NCI-H82 treated with DMSO at 0.1 percent for 48 hours (cell line): Measurements from ENCODE around the gene PCSK6.

Experiments used
- DNase-seq: peaks from one replicate; lab custom pipeline; 2025; ENCODE audit not compliant: unreplicated experiment; lab: John Stamatoyannopoulos, UW

The PCSK6 gene

GRCh38 chr15:101362359-101362758, 127.1 kb downstream of the PCSK6 start:
- no peak for DNase-seq

- DNase-seq, result no peak
These were observed 128.1 kb downstream of the PCSK6 start for GRCh38 chr15:101361418-101361817.

DNA sequence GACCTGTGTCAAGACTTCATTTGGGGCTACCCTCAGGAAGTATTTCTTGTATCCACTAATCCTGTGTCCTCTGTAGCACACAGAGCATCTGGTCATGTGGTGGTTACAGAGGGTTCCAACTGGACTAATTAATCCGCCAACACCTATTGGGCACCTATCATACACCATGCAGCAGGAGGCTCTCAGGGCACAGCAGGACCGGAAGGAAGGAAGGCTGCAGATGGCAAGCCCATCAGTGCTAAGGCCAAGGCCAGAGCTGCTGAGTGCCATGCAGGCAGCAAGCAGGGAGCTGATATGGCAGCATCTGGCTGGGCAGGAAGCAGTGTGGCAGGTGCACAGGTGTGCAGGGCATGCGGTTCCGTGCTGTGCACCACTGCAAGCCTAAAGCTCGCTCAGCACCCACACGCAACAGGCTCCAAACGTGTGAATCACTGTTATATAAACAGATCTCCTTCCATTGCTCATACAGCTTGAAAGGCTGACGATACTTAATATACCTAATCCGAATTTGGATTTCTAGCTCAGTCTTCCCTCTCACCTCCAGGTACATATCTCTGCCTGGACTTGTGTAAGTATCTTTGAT, 130.1 kb downstream of the PCSK6 start:
- no peak for DNase-seq

- DNase-seq, result no peak
These were observed 130.6 kb downstream of the PCSK6 start for GRCh38 chr15:101358895-101359294.

GRCh38 chr15:101357885-101358284, 131.6 kb downstream of the PCSK6 start:
- no peak for DNase-seq

GRCh38 chr15:101357333-101357732, 132.2 kb downstream of the PCSK6 start:
- no peak for DNase-seq

DNA sequence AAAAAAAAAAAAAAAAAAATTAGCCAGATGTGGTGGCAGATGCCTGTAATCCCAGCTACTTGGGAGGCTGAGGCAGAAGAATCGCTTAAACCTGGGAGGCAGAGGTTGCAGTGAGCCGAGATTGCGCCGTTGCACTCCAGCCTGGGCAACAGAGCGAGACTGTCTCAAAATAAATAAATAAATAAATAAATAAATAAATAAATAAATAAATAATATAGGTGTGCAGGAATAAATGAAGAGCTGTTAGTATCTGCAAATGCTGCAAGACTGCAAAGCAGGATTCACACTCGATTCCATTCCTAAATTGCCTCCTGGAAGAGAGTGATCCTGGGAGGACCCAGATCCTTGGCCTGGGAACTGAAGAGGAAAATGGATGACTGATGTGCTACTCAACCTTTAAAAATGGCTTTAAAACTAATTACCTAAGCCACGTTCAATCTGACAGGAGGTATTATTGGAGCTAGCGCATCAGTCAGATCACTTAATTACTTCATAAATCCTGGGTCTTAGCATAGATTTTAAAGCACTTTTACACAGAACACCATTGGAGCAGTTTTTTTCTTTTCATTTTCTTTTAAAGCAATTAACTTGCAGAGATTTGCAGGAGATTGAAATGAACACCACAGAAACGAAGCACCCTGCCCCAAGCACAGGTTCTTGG, 132.9 kb downstream of the PCSK6 start:
- peak; percentile 34 for DNase-seq

- no peak for DNase-seq
These were observed 133.6 kb downstream of the PCSK6 start for GRCh38 chr15:101355678-101356464.

DNA sequence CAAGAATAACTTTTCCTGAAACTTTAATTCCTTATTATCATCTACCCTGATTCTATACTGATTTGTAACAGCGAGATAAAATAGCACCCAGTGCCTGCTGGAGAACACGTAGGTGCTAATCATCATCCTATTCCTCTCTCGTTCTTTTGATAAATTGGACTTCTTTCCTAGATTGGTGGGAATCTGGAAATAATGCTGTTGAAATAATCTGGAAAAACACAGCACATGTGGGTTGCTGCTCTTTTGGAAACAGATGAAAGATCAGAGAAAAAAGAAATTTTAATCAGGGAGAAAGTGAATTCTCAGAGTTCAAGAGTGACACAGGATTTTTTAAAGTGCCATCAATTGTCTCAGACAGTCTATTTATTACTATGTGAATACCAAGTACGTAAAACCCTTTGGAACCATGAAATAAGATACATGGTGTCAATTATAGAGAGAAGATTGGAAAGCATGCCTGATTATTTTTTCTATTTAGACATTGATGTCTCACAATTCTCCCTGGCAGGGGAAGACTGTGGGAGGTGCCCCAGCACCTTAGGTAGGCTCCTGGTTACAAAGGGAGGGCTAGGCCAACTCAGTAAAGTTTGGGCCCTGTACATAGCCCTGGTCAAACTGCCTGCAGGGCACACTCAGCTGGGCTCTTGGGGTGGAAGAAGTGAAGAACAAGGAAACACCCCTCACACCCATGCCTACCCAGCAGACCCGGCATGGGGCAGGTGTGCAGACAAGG, 134.4 kb downstream of the PCSK6 start:
- no peak for DNase-seq

DNA sequence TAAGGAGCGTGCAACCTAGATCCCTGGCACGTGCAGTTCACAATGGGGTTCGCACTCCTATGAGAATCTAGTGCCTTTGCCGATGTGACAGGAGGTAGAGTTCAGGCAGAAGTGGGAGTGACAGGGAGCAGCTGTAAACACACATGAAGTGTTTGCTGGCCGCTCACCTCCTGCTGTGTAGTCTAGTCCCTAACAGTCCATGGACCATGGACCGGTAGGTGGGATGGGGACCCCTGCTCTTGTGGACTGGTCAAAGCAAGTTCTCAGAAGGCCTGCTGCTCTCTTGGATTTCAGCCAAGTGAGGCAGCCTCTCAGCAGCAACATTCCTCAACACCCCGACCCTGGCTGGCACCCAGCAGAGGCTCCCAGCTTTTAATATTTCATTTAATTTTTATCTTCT, 136.3 kb downstream of the PCSK6 start:
- DNase-seq, result no peak

DNA sequence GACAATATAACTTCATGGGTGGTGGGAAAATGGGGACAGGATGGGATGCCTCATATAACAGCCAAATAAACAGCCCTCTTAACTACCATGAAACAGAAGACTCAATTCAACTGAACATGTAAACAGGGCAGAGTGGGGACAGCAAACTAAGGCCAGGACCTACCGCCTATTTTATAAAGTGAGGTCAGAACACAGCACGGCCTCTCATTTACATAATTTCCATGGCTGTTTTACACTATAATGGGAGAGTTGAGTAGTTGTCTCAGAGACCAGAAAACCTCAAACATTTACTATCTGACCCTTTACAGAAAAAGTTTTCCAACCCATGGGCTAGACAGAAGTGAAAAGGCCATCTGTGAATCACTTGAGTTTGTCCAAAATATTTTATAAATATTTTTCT, 137.8 kb downstream of the PCSK6 start:
- DNase-seq, result no peak

DNA sequence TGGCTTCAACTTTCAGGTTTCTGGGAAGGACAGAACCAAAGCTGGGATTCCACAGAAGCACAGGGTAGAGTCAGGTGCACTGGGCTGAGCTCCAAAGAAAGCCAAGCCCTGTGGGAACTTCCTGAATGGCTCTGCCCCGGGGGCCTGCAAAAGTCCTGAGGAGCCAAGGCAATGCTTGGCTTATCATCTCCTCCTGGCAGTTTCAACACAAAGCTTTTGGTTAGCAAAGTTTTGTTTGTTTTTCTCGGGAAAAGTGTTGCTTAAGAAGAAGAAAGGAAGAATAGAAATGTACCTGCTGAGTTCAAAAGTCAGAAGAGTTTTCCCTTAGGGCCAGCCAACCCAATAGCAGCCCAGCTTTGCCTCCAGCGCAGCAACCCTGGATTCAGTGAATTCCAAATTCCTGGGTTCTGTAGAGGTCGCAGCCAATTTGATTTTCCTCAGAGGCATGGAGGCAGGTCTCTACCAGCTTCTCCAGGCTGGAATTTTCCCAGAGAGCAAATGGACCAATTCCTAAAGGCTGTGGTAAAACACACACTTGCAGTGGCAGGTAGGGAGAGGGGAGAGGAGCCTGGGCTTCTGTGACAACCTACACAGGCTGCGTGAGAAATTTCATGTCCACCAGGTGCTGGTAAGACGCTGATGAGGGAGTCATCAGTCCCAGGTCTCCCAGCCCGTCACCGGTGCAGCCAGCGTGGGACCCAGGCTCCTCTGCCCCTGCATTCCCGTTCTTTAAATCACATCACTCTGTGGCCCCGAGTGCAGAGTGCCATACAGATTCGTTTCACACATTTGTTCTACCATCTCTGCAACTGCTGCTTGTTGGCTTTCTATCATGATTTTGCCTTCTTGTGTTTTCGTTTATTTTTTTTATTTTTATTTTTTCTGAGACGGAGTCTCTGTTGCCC, 140.2 kb downstream of the PCSK6 start:
- no peak for DNase-seq

GRCh38 chr15:101348643-101349042, 140.9 kb downstream of the PCSK6 start:
- DNase-seq, result no peak

DNA sequence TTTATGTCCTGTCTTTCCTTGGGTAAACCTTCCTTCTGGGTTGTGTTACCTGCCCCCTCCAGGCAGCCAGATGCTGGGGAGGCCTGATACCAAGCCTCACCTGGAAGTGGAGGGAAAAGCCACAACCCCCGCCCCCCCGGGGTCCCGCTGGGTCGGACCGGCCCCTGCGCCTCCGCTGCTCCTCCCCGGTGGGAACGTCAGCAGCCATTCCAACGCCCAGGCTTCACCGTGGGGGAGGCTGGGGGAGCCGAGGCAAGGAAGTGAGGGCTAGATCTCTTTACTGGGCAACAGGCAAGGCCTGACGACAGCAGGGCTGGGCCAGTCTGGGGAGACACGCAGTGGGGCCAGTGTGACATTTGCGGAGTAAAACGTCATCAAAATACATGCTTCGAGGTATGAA, 141.5 kb downstream of the PCSK6 start:
- DNase-seq, result no peak

DNA sequence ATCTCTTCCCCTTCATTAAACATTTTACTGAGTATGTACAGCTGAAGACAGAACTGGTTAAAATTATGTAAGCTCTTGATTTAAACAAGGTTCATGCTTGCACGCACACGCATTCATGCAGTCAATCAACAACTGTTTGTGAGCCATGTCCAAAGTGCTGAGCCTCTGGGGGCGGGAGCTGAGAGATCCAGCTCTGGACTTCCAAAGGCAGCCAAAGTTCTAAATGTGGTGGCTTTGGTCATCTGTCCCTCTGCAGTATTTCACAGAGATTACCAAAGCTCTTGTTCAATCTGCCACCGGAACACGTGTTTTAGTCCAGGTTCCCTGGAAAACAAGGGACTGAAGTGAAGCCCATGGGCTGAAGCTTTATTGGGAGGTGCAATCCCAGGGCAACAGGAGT, 142.1 kb downstream of the PCSK6 start:
- DNase-seq, result no peak

GRCh38 chr15:101346928-101347327, 142.6 kb downstream of the PCSK6 start:
- no peak for DNase-seq

DNA sequence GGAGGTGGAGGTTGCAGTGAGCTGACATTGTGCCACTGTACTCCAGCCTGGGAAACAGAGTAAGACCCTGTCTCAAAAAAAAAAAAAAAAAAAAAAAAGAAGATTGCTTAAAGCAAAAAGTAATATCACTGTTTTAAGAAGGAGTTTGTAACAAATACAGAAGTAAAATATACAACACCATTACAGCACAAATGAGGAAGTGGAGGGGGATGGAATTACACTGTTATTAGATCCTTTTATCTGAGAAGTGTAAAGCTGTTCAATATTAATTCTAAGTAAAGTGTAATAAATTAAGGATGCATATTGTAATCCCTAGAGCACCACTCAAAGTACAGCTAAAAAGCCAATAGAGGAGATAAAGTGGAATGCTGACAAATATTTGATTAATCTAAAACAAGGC, 147.5 kb downstream of the PCSK6 start:
- no peak for DNase-seq

DNA sequence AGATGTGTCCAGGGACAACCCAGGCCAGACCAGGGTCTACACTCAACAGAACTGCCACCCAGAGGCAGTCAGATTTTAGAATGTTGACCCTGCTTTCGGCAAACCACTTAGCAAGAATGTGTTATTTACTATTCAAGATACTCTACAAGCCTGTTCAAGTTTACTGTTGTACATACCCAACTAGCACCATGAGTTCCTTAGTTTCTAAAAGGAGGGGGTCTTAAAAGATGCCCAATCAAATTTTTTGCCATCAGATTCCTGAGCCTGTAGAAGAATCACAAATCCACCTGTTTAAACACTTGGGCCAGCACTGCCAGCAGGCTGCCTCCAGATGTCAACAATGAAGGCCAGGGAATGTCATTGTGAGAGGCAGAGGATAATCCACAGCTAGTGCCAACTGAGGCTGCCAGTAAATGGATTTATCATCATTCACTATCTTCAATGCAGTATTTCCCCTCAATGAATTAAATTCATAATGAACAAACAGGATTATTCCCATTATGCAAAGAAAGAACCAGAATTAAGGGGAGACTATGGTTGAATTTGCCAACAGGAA, 150.9 kb downstream of the PCSK6 start:
- peak; percentile 26 for DNase-seq

- DNase-seq, result no peak
These were observed 151.5 kb downstream of the PCSK6 start for GRCh38 chr15:101337976-101338375.
